Stimulated activated naive CD8-positive, alpha-beta T cell treated with anti-CD3 and anti-CD28 coated beads, Interleukin-15, Interleukin-2, amounts not matched to agents 100 ng/mL and 50 ng/mL, for 24 hours (primary cell): ENCODE measurements around the gene NTN1.

Experiments
- H3K27ac Mint-ChIP-seq: one replicate; pipeline ENCODE4 v1.8.0; 2021; ENCODE audit warnings: mild to moderate bottlenecking, mixed read lengths
- H3K27me3 Mint-ChIP-seq: one replicate; pipeline ENCODE4 v1.8.0; 2021; ENCODE audit warnings: mixed read lengths
- H3K36me3 Mint-ChIP-seq: one replicate; pipeline ENCODE4 v1.8.0; 2021; ENCODE audit warnings: low read depth, mixed read lengths
- H3K4me1 Mint-ChIP-seq: one replicate; pipeline ENCODE4 v1.8.0; 2021; ENCODE audit warnings: low read depth, mixed read lengths
- H3K4me3 Mint-ChIP-seq: one replicate; pipeline ENCODE4 v1.8.0; 2021; ENCODE audit warnings: mild to moderate bottlenecking, mixed read lengths
- H3K9me3 Mint-ChIP-seq: one replicate; pipeline ENCODE4 v1.8.0; 2021; ENCODE audit warnings: mixed read lengths

Gene NTN1

GRCh38 chr17:9050801-9051401 lies 29.6 kb downstream of the NTN1 start:
- H3K4me3 Mint-ChIP-seq = no peak overlapping the region
- H3K27me3 Mint-ChIP-seq = peaks cover 17% of the 10 kb centered on the region
- H3K4me1 Mint-ChIP-seq = no peaks in the 10 kb centered on the region
- peaks cover 4% of the 10 kb centered on the region for H3K9me3 Mint-ChIP-seq
- H3K27ac Mint-ChIP-seq = no peak overlapping the region
- H3K36me3 Mint-ChIP-seq = no peaks in the 10 kb centered on the region

GRCh38 chr17:9051561-9051960 lies 30.3 kb downstream of the NTN1 start:
- Mint-ChIP-seq H3K4me3 (no peak overlapping the region), H3K36me3 (no peaks in the 10 kb centered on the region), H3K27me3 (peaks cover 12% of the 10 kb centered on the region), H3K9me3 (peaks cover 4% of the 10 kb centered on the region), H3K27ac (no peak overlapping the region), H3K4me1 (no peaks in the 10 kb centered on the region)

- Mint-ChIP-seq H3K4me3 (no peak overlapping the region), H3K4me1 (no peaks in the 10 kb centered on the region), H3K27me3 (peaks cover 8% of the 10 kb centered on the region), H3K9me3 (peaks cover 4% of the 10 kb centered on the region), H3K36me3 (no peaks in the 10 kb centered on the region), H3K27ac (no peak overlapping the region)
These were observed 31.6 kb downstream of the NTN1 start for GRCh38 chr17:9052921-9053320.

GRCh38 chr17:9053406-9053805 lies 32.1 kb downstream of the NTN1 start:
- Mint-ChIP-seq H3K4me1 (no peaks in the 10 kb centered on the region), H3K27me3 (peaks cover 4% of the 10 kb centered on the region), H3K4me3 (no peak overlapping the region), H3K36me3 (no peaks in the 10 kb centered on the region), H3K9me3 (peaks cover 4% of the 10 kb centered on the region), H3K27ac (no peak overlapping the region)

DNA sequence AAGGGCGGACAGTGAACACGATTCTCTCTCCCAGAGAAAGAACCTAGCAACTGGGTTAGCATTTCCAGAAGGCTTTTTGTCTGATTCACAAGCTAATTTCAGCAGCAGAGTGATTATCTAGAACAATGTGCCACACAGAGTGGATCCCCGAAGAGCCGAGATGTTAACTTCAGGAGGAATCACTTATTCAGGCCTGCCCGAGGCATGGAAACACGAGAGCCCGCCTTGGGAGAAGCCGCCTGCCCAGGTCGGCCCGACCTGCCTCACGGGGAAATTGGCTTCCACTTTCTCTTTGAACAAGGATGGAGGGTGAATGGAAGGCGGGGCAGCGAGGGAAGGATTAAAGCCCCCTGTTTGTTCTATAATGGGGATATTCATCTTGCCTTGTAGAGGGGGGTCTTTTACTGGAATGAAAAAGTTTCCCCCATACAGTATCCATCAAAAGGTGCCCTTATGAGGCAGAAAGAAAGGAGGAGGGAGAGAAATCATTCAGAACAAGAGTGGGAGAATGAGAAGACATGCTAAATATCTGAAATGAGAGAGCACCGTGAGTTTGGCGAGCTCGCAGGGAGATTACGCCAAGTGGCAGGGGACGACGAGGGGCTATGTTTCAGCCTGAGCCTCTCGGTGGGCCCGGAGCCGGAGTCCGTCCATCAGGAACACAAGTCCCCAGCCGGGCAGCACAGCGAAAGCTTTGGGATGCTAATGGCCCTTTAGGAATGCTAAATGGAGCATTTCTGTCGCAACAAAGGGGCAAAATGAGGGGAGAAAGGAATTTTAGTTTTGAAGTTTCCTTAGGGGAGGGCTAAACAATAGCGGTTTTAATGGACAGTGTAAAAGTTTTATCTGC lies 33.0 kb downstream of the NTN1 start:
- peaks cover 3% of the 10 kb centered on the region for H3K9me3 Mint-ChIP-seq
- no peak overlapping the region for H3K4me3 Mint-ChIP-seq
- H3K36me3 Mint-ChIP-seq = no peaks in the 10 kb centered on the region
- H3K27me3 Mint-ChIP-seq = peaks cover 5% of the 10 kb centered on the region
- no peak overlapping the region for H3K27ac Mint-ChIP-seq
- H3K4me1 Mint-ChIP-seq = no peaks in the 10 kb centered on the region

GRCh38 chr17:9055281-9055680 lies 34.0 kb downstream of the NTN1 start:
- Mint-ChIP-seq H3K4me1 (no peaks in the 10 kb centered on the region), H3K27ac (no peak overlapping the region), H3K27me3 (peaks cover 5% of the 10 kb centered on the region), H3K36me3 (no peaks in the 10 kb centered on the region), H3K4me3 (no peak overlapping the region), H3K9me3 (no peaks in the 10 kb centered on the region)

DNA sequence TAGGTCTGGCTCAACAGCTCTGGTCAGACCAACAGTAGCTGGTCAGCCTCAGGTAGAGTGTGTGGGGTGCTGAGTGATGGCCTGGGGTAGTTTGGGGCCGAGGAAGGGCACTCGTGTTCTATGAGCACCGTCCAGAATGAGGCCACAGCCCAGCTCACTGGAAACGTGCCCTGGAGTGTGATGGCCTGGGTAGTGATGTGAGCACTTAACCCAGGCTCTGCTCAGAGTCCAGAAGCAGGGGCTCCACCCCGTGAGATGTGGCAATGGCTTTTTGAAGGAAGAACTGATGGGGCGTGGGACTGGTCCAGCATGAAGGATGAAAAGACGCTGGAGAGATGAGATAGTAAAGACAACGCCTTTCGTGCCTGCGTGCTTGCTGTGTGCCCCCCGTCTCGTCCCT lies 35.3 kb downstream of the NTN1 start:
- H3K9me3 Mint-ChIP-seq = no peaks in the 10 kb centered on the region
- H3K27ac Mint-ChIP-seq = no peak overlapping the region
- H3K36me3 Mint-ChIP-seq = no peaks in the 10 kb centered on the region
- H3K4me3 Mint-ChIP-seq = no peak overlapping the region
- H3K4me1 Mint-ChIP-seq = no peaks in the 10 kb centered on the region
- H3K27me3 Mint-ChIP-seq = peaks cover 5% of the 10 kb centered on the region

DNA sequence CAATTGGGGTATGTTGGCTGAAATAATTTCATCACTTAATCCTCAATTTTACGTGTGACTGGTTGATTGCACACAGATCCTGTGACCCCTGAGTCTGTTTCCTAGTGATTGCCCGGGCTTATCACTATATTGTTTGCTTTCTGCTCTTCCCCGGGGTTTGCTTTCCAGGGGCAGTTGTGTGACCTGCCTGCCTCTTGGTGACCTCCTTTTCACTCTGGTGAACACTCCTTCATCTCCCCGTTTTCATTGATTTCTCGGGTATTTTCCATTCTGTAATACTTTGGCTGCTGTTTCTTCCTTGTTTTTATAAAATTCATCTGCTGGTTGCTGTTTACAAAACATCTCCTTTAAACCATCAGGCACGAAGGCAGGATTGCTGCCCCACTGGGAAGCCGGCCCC lies 36.0 kb downstream of the NTN1 start:
- no peak overlapping the region for H3K4me3 Mint-ChIP-seq
- no peak overlapping the region for H3K27ac Mint-ChIP-seq
- H3K36me3 Mint-ChIP-seq = no peaks in the 10 kb centered on the region
- peaks cover 5% of the 10 kb centered on the region for H3K27me3 Mint-ChIP-seq
- H3K4me1 Mint-ChIP-seq = no peaks in the 10 kb centered on the region
- no peaks in the 10 kb centered on the region for H3K9me3 Mint-ChIP-seq

- Mint-ChIP-seq H3K27me3 (peaks cover 10% of the 10 kb centered on the region), H3K9me3 (no peaks in the 10 kb centered on the region), H3K36me3 (no peaks in the 10 kb centered on the region), H3K4me3 (no peak overlapping the region), H3K27ac (no peak overlapping the region), H3K4me1 (no peaks in the 10 kb centered on the region)
These were observed 41.1 kb downstream of the NTN1 start for GRCh38 chr17:9062399-9062902.

DNA sequence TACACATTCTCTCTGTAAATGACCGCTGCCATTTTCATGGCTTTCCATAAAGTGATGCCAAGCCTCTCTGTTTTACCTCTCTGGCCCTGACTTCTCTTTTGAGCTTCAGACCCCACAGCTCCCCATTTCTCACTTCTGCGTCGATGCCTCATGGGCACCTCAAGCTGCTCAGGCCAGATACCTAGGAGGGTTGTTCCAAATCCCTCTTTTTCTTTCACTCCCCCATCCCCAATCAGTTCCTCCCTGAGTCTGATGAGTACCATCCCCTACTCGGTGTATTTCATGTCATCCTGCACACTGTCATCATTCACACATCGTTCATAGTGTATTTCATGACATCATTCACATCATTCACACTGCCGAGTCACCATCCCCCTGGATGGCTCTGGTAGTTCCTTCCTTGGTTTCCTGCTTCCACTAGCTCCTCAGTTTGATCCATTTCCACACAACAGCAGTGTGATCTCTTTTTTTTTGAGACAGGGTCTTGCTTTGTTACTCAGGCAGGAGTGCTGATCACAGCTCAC lies 43.1 kb downstream of the NTN1 start:
- no peaks in the 10 kb centered on the region for H3K36me3 Mint-ChIP-seq
- H3K27me3 Mint-ChIP-seq = peaks cover 7% of the 10 kb centered on the region
- H3K9me3 Mint-ChIP-seq = no peaks in the 10 kb centered on the region
- no peak overlapping the region for H3K27ac Mint-ChIP-seq
- H3K4me1 Mint-ChIP-seq = no peaks in the 10 kb centered on the region
- H3K4me3 Mint-ChIP-seq = no peak overlapping the region

DNA sequence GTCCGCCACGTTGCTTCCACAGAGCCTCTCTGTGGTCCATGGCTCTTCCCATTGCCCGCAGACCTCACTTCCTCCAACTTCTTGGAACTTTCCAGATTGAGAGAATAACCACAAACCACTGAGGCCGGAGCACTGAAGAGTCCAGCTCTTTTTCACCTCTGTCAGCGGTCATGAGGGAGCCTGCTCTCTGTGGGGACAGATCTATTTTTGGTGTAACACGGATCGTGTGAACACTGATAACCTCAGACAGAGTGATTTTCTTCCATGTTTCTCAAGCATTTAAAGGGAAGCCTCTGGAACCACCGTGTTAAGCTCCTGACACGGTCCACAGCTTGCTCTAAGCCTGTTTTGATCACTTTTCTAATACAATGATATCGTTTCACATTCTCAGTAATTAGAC lies 49.7 kb downstream of the NTN1 start:
- H3K4me3 Mint-ChIP-seq = no peak overlapping the region
- no peaks in the 10 kb centered on the region for H3K4me1 Mint-ChIP-seq
- H3K9me3 Mint-ChIP-seq = no peaks in the 10 kb centered on the region
- peaks cover 9% of the 10 kb centered on the region for H3K27me3 Mint-ChIP-seq
- no peaks in the 10 kb centered on the region for H3K36me3 Mint-ChIP-seq
- H3K27ac Mint-ChIP-seq = no peak overlapping the region

DNA sequence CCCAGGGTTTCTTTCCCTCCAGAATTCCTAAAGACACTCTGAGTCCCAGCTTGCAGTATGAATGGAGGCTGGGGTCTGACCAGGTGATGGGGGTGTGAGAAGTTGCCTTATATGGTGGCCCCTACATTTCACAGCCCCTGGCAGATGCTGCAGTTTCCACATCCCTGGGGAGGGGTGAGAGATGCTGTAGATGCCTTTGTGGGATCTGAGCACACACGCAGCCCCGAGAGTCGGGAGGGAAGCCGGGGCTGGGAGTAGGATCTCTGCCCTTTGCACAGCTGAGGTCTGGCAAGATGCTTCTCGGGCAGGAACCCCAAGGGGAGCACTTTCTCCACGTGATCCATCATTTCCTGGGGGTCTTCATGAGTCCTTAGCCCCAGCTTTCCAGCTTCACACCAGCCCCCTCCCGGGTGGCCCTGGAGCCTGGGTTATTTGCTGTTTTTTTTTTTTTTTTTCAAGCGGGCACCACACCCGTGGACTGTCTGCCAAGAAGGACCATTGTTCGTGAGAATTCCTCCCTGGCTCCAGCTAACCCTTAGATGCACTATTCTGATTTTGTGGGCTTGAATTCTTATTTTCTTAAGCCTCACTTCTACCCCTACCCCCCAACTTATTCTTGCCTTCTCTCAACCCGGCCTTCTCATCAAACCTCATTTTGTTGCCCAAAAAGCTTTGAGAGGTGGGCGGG lies 50.6 kb downstream of the NTN1 start:
- peaks cover 9% of the 10 kb centered on the region for H3K27me3 Mint-ChIP-seq
- no peaks in the 10 kb centered on the region for H3K4me1 Mint-ChIP-seq
- H3K9me3 Mint-ChIP-seq = no peaks in the 10 kb centered on the region
- H3K27ac Mint-ChIP-seq = no peak overlapping the region
- H3K4me3 Mint-ChIP-seq = no peak overlapping the region
- H3K36me3 Mint-ChIP-seq = no peaks in the 10 kb centered on the region

- Mint-ChIP-seq H3K27me3 (peaks cover 9% of the 10 kb centered on the region), H3K4me3 (no peak overlapping the region), H3K4me1 (no peaks in the 10 kb centered on the region), H3K36me3 (no peaks in the 10 kb centered on the region), H3K9me3 (no peaks in the 10 kb centered on the region), H3K27ac (no peak overlapping the region)
These were observed 51.5 kb downstream of the NTN1 start for GRCh38 chr17:9072696-9073339.

DNA sequence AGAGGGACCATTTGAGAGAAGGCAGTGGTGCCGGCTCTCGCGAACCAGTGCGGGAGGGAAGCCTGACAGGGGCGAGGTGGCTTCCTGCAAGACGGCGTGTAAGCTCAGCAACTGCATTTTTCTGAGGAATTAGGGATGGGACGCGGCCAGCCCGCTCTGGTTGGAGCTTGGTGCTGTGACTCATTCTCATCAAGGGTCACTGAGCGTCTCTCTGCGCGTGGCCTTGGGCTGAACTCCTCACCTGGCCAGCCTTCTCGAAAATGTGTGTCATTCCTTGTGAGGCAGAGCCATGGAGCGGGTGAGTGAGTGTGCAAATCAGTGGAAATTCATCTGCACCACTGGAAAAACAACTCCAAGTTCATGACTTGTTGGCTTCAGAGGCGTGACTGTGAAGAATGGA lies 52.8 kb downstream of the NTN1 start:
- no peak overlapping the region for H3K4me3 Mint-ChIP-seq
- H3K27ac Mint-ChIP-seq = no peak overlapping the region
- peaks cover 9% of the 10 kb centered on the region for H3K27me3 Mint-ChIP-seq
- H3K4me1 Mint-ChIP-seq = no peaks in the 10 kb centered on the region
- H3K9me3 Mint-ChIP-seq = no peaks in the 10 kb centered on the region
- no peaks in the 10 kb centered on the region for H3K36me3 Mint-ChIP-seq
